Amniotic stem cell (primary cell): ENCODE data around the gene VPS8.

Experiments used
- DNase-seq: peaks from one replicate; lab custom pipeline; 2025; lab: John Stamatoyannopoulos, UW

The VPS8 gene

GRCh38 chr3:184811999-184812661, at the start of gene VPS8:
Gene VPS8, plus strand, starts transcription at chr3:184812166. Its CDS starts 12,467 bp downstream, at chr3:184824633.
- DNase-seq, result peak; percentile 92

- no peak for DNase-seq
Observed at GRCh38 chr3:184764191-184764590, 47.8 kb upstream of the VPS8 start.

GRCh38 chr3:184765047-184765729, 46.8 kb upstream of the VPS8 start:
- DNase-seq, result no peak

- DNase-seq, result no peak
Observed at GRCh38 chr3:184765730-184766074, 46.3 kb upstream of the VPS8 start.

GRCh38 chr3:184766555-184767261, 45.3 kb upstream of the VPS8 start:
- DNase-seq, result no peak

GRCh38 chr3:184767377-184767776, 44.6 kb upstream of the VPS8 start:
- no peak for DNase-seq

- DNase-seq, result no peak
Observed at GRCh38 chr3:184769382-184770170, 42.4 kb upstream of the VPS8 start.

- no peak for DNase-seq
Observed at GRCh38 chr3:184770541-184770940, 41.4 kb upstream of the VPS8 start.

GRCh38 chr3:184771301-184772127, 40.5 kb upstream of the VPS8 start:
- no peak for DNase-seq

- no peak for DNase-seq
Observed at GRCh38 chr3:184772667-184773272, 39.2 kb upstream of the VPS8 start.

GRCh38 chr3:184773283-184774186, 38.4 kb upstream of the VPS8 start:
- no peak for DNase-seq

GRCh38 chr3:184776916-184777315, 35.0 kb upstream of the VPS8 start:
- no peak for DNase-seq

- peak; percentile 81 for DNase-seq
Observed at GRCh38 chr3:184777566-184778356, 34.2 kb upstream of the VPS8 start.

- DNase-seq, result no peak
Observed at GRCh38 chr3:184778426-184779332, 33.3 kb upstream of the VPS8 start.

GRCh38 chr3:184780981-184781515, 30.9 kb upstream of the VPS8 start:
- no peak for DNase-seq

- DNase-seq, result no peak
Observed at GRCh38 chr3:184781801-184782200, 30.2 kb upstream of the VPS8 start.

GRCh38 chr3:184783319-184783718, 28.6 kb upstream of the VPS8 start:
- no peak for DNase-seq
